Smooth muscle cell of the coronary artery (primary cell): ENCODE data around the gene ZCWPW1. TPM values are rescaled to one million over a fixed set of nuclear protein-coding genes. Genes with fewer than 3 reads are reported as not detected.

ENCODE experiments used
- total RNA-seq: library from RNA; depleted of rRNA; stranded (reverse); fragments of >200 nt; gene quantifications from 2 replicates; pipeline ENCODE4 v1.2.3, GENCODE V29; 2014; ENCODE audit warnings: low replicate concordance

ZCWPW1 gene, protein sequence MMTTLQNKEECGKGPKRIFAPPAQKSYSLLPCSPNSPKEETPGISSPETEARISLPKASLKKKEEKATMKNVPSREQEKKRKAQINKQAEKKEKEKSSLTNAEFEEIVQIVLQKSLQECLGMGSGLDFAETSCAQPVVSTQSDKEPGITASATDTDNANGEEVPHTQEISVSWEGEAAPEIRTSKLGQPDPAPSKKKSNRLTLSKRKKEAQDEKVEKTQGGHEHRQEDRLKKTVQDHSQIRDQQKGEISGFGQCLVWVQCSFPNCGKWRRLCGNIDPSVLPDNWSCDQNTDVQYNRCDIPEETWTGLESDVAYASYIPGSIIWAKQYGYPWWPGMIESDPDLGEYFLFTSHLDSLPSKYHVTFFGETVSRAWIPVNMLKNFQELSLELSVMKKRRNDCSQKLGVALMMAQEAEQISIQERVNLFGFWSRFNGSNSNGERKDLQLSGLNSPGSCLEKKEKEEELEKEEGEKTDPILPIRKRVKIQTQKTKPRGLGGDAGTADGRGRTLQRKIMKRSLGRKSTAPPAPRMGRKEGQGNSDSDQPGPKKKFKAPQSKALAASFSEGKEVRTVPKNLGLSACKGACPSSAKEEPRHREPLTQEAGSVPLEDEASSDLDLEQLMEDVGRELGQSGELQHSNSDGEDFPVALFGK
- 0.94 and 1.2 TPM in 2 replicates for total RNA-seq

DNA sequence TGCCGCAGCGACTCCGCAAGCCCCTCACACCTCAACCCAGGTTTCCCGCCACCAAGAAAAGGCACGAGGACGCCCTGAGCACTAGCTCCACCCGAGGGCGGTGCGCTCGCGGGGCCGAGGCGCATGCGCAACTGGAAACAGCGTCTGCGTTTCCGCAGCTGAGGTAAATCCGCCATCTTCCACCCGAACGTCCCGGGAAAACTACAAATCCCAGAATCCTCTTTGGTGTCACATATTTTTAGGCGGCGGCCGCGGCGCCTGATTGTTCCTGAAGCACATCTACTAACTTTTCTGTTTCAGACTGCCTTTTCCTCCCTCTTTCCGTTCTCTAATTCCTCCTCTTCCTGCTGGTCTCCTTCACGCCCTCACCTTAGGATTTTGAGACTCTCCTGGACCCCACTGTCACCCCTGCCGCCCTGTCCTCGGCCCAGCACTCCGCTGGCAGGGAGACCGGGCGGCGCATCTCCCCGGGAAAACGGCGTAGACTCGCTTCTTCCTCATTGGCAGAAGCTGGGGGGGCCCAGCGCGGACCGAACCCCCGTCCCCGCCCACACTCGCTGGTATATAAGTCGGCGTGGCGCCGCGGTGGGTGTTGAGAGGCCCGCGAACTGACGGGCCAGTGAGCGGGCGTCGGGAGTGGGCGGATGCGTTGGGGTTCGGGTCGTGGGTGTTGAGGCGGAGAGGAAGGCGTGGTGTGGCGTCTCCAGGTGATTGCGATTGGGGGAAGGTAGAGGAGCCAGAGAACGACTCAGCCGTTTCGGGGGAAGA is at the start of gene ZCWPW1:
Gene ZCWPW1, minus strand, starts transcription at position 505 of the 768 bp plus-strand sequence. CDS start 8,054 bp downstream, outside the sequence.

GRCh38 chr7:100464210-100464660 is 35.7 kb upstream of the ZCWPW1 start, which contains the start of gene SPACDR:
Gene SPACDR (minus strand): TSS chr7:100464260. CDS start chr7:100464025, 235 bp downstream.

DNA sequence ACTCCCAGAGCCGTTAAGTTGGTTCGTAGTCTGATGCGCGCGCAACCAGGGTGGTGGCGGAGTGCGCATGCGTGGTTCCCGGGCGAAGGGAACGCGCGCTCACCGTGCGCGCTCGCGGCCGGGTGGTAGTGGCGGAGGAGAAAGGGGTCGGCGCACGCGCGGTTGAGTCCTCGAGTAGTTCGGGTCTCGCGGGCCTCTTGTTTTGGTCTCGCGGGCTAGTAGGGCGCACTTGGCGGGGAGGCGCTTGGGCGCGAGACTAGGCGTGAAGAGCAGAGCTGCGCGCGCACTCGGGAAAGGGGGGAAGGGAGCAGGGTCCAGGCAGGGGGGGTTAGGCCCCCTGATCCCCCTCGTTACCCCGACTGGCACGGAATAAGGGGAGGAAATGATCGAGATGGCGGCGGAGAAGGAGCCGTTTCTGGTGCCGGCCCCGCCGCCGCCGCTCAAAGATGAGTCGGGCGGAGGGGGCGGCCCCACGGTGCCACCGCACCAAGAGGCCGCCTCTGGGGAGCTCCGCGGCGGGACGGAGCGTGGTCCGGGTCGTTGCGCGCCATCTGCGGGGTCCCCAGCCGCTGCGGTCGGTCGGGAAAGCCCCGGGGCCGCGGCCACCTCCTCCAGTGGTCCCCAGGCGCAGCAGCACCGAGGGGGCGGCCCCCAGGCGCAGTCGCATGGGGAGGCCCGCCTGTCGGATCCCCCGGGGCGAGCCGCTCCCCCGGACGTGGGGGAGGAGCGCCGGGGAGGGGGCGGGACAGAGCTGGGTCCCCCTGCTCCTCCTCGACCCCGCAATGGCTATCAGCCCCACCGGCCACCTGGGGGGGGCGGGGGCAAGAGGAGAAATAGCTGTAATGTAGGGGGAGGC is 1.4 kb upstream of the ZCWPW1 start, which contains the start of gene MEPCE:
Gene MEPCE, plus strand, starts transcription at position 195 of the 856 bp plus-strand sequence. Its CDS starts 188 bp downstream, at position 383.

DNA sequence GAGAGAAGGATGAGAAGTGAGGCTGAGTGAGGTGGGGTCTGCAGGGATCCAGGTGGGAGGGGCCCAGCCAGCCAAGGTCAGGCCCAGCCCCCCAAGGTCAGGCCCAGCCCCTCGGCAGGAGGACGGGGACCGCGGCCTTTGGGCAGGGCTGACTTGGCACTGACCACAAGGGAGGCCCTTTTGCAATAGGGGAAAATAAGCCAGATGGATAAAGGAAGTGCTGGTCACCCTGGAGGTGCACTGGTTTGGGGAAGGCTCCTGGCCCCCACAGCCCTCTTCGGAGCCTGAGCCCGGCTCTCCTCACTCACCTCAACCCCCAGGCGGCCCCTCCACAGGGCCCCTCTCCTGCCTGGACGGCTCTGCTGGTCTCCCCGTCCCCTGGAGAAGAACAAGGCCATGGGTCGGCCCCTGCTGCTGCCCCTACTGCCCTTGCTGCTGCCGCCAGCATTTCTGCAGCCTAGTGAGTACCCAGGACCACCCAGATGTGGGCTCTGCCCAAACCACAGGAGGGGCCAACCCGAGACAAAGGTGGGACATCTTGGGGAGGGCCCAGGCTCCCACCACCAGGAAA is 55.2 kb downstream of the ZCWPW1 start, which contains the start of gene PILRA:
Gene PILRA, plus strand, starts transcription at position 227 of the 571 bp plus-strand sequence. Its CDS starts 170 bp downstream, at position 397.

DNA sequence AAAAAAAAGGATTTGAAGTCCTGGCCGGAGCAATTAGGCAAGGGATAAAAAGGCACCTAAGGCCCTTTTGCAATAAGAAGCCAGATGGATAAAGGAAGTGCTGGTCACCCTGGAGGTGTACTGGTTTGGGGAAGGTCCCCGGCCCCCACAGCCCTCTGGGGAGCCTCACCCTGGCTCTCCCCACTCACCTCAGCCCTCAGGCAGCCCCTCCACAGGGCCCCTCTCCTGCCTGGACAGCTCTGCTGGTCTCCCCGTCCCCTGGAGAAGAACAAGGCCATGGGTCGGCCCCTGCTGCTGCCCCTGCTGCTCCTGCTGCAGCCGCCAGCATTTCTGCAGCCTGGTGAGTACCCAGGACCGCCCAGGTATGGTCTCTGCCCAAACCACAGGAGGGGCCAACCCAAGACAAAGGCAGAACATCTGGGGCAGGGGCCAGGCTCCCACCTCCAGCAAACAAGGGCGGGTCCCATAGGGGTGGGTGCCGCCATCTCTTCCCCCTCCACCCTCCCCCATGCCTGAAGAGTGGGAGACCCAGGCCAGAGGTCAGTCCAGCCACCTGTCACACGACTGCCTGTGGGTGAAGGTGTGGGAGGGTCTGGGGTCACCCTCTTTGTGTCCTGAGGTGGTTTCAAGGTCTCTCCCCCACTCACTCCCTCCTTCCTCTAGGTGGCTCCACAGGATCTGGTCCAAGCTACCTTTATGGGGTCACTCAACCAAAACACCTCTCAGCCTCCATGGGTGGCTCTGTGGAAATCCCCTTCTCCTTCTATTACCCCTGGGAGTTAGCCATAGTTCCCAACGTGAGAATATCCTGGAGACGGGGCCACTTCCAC is 70.3 kb downstream of the ZCWPW1 start, which contains the start of gene PILRB:
Gene PILRB, plus strand, starts transcription at position 91 of the 830 bp plus-strand sequence. Its CDS starts 186 bp downstream, at position 277.

Other genes starting within 250 kb of the ZCWPW1 start
- not detected in 2 replicates for gene PVRIG, start 208.8 kb downstream of the ZCWPW1 start, total RNA-seq
- not detected in 2 replicates for gene SPDYE3, start 121.0 kb downstream of the ZCWPW1 start, total RNA-seq
- gene PILRB, start 70.6 kb downstream of the ZCWPW1 start, total RNA-seq, result 3.4 and 8.5 TPM in 2 replicates
- 0.82 TPM in 1 of 2 replicates, not detected in the other for gene PILRA, start 55.2 kb downstream of the ZCWPW1 start, total RNA-seq
- gene MEPCE, start 1.1 kb upstream of the ZCWPW1 start, total RNA-seq, result 18.1 and 22.9 TPM in 2 replicates
- gene PPP1R35, start 7.8 kb upstream of the ZCWPW1 start, total RNA-seq, result 4.1 and 21.9 TPM in 2 replicates
- 0.38 and 0.70 TPM in 2 replicates for gene SPACDR, start 35.6 kb upstream of the ZCWPW1 start, total RNA-seq
- gene TSC22D4, start 50.5 kb upstream of the ZCWPW1 start, total RNA-seq, result 5.3 and 15.7 TPM in 2 replicates
- gene NYAP1, start 55.2 kb upstream of the ZCWPW1 start, total RNA-seq, result 0.12 and 0.38 TPM in 2 replicates
- 1.2 and 4.7 TPM in 2 replicates for gene AGFG2, start 110.5 kb upstream of the ZCWPW1 start, total RNA-seq
- 0.08 TPM in 1 of 2 replicates, not detected in the other for gene SAP25, start 145.2 kb upstream of the ZCWPW1 start, total RNA-seq
- 2.2 and 5.3 TPM in 2 replicates for gene LRCH4, start 157.4 kb upstream of the ZCWPW1 start, total RNA-seq
- 0.30 TPM in 1 of 2 replicates, not detected in the other for gene FBXO24, start 157.6 kb upstream of the ZCWPW1 start, total RNA-seq
- gene PCOLCE, start 173.7 kb upstream of the ZCWPW1 start, total RNA-seq, result 46.9 and 69.1 TPM in 2 replicates
- gene MOSPD3, start 183.8 kb upstream of the ZCWPW1 start, total RNA-seq, result 1.1 and 4.4 TPM in 2 replicates
- under 0.01 and 0.08 TPM in 2 replicates for gene TFR2, start 212.8 kb upstream of the ZCWPW1 start, total RNA-seq
- gene ACTL6B, start 227.7 kb upstream of the ZCWPW1 start, total RNA-seq, result not detected in 2 replicates
- gene GNB2, start 245.0 kb upstream of the ZCWPW1 start, total RNA-seq, result 65.9 and 86.6 TPM in 2 replicates